GM18861 (cell line): ENCODE results near the gene STAT6.

Experiments used
- ATAC-seq: cut with Tn5 transposase; IDR thresholded peaks from one replicate; pipeline ENCODE4 v1.9.1; 2021; ENCODE audit not compliant: unreplicated experiment

The STAT6 gene, protein sequence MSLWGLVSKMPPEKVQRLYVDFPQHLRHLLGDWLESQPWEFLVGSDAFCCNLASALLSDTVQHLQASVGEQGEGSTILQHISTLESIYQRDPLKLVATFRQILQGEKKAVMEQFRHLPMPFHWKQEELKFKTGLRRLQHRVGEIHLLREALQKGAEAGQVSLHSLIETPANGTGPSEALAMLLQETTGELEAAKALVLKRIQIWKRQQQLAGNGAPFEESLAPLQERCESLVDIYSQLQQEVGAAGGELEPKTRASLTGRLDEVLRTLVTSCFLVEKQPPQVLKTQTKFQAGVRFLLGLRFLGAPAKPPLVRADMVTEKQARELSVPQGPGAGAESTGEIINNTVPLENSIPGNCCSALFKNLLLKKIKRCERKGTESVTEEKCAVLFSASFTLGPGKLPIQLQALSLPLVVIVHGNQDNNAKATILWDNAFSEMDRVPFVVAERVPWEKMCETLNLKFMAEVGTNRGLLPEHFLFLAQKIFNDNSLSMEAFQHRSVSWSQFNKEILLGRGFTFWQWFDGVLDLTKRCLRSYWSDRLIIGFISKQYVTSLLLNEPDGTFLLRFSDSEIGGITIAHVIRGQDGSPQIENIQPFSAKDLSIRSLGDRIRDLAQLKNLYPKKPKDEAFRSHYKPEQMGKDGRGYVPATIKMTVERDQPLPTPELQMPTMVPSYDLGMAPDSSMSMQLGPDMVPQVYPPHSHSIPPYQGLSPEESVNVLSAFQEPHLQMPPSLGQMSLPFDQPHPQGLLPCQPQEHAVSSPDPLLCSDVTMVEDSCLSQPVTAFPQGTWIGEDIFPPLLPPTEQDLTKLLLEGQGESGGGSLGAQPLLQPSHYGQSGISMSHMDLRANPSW

DNA sequence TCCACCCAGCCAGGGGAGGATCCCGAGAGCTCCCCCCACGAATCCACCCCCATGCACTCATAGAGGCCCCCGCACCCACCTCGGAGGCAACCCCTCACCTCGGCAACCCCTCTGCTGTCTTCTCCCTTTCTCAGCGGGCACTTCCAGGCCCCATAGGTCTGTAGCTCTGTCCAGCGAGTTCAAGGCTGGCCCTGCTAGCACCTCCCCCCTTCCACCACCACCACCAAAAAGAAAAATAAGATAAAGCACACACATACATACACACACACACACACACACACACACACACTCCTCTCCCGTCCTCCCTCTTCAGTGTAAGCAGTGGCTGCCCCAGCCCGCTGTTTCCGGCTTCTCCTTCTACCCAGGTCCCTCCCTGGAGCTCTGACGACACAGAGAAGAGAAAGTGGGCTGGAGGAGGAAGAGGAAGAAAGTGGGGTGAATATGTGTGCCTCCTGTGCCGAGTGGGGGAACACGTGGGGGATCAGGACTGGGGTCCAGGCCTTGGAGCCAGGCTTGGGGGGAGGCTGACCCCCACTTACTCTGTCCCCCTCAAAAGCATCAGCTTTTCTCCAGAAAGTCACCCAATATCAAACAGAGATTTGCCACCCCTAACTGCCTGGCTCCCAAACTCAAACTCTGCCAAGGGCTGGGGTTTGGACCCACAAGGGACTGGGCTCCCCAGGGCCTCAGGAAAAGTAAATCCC is at the start of gene STAT6:
STAT6 (minus strand) TSS at position 332 of the 704 bp plus-strand sequence. CDS start 3,084 bp downstream, outside the sequence.
- ATAC-seq, result peak; percentile 40

DNA sequence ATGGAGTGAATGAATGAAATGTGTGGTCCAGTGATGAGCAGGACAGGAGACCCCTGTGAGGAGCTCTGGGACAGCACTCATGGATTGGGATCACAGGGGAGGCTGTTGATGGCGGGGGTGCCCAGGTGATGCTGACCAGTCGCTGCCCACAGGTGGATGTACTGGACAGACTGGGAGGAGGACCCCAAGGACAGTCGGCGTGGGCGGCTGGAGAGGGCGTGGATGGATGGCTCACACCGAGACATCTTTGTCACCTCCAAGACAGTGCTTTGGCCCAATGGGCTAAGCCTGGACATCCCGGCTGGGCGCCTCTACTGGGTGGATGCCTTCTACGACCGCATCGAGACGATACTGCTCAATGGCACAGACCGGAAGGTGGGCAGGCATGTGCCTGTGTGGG is 49.6 kb upstream of the STAT6 start:
- no peak for ATAC-seq

DNA sequence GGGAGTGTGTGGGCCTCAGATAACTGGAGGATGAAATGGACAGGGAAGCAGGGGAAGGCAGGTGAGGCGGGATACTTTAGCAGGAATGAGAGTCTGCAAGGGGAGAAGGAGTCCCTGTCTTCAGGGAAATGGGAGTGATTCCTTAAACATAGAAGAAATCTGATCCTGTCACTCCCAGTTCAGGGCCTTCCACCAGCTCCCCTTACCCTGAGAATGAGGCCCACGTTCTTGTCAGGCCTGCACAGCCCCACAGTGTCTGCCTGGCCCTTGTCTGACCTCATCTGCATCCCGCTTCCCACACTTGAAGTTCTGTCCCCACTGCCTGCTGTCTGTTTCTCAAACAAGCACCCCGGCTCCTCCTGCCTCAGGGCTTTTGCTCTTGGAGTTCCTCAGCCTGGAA is 48.9 kb upstream of the STAT6 start:
- no peak for ATAC-seq

DNA sequence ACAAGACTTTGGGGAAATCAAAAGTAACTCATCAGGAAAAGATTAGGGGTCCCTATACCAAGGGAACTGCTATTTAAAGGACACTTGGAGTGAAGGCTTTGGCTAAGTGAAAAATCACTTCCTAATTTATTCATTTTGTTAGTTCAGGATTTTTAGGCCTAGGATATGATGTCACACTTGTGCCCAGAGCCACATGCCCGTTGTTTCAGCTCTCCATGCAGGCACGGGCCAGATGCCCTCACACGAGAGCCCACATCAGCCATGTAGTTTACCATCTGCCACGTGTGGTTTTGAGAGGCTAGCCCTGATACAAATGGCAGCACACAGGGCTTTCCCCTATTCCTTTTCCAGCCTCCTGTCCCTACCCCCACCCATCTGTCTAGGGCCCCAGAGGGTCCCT is 48.1 kb upstream of the STAT6 start:
- no peak for ATAC-seq

DNA sequence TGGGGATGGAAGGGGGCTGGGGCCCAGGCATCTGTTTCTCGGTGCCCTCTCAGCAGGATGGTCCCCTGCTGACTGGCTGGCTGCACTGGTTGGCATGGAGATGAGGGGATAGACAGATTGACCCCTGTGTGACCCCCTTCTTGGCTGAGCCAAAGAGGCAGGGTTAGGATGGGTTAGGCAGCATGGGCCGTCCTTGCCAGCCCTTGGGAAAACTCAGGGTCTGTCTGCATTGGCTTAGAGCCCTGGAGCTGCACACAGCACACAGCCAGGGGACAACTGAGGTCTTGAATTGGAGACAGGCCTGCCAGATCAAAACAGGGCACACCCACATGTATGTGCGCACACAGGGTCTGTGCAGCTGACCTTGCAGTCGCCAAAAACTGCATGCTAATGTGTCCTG is 47.5 kb upstream of the STAT6 start:
- ATAC-seq, result no peak

DNA sequence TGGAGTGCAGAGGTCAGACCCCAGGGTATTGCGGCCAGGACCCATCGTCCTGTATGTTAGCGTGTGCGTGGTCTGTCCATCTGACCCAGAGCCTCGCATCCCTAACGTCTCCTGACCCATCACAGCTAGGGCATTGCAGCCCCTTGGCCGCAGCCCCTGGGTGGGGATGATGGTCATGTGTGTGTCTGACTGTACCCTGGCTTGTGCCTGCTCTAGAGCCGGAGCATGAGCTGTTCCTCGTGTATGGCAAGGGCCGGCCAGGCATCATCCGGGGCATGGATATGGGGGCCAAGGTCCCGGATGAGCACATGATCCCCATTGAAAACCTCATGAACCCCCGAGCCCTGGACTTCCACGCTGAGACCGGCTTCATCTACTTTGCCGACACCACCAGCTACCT is 47.0 kb upstream of the STAT6 start:
- ATAC-seq, result no peak

DNA sequence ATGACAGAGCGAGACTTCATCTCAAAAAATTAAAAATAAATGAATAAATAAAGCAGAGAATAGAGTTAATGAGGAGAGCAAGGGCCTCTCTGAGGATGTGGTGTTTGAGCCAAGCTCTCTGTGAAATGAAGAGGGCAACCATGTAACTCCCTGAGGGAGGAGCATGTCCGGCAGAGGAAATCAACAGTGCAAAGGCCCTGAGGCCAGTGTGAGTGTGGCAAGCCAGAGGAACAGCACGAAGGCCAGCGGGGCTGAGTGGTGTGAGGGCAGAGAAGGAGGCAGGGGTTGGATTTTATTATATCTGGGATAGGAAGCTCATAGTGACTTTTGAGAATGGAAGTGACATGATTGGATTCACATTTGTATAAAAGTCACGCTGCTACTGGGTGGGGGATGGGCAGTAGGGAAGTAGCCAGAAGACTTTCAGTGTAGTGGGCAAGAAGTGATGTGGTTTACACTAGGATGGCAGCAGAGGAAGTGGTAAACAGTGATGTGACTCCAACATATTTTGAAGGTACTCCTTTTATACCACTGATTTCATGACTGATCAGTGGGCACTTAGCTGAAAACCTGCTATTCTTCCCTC is 46.5 kb upstream of the STAT6 start:
- ATAC-seq, result no peak

DNA sequence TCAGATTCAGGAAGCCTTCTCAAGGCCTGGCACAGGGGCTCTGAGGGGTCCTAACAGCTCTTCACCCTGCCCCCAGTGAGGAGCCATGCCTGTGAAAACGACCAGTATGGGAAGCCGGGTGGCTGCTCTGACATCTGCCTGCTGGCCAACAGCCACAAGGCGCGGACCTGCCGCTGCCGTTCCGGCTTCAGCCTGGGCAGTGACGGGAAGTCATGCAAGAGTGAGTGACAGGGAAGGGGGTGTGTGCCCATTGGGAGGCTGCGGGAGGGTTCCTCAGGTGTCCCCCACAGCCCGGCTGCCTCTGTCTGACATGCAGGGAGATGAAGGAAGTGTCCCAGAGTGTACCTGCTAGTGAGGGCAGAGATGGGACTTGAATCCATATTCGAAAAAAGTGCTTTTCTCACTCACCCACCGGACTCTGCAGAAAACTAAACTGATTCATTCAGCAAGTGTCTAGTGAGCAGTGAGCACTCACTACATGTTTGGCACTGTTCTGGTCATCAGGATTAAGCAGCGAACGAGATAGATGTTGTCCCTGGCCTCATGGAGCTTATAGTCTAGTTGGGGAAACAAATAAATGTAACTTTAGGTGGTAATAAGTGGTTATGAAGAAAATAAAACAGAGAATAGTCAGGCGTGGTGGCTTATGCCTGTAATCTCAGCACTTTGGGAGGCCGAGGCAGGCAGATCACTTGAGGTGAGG is 45.7 kb upstream of the STAT6 start:
- ATAC-seq, result no peak

DNA sequence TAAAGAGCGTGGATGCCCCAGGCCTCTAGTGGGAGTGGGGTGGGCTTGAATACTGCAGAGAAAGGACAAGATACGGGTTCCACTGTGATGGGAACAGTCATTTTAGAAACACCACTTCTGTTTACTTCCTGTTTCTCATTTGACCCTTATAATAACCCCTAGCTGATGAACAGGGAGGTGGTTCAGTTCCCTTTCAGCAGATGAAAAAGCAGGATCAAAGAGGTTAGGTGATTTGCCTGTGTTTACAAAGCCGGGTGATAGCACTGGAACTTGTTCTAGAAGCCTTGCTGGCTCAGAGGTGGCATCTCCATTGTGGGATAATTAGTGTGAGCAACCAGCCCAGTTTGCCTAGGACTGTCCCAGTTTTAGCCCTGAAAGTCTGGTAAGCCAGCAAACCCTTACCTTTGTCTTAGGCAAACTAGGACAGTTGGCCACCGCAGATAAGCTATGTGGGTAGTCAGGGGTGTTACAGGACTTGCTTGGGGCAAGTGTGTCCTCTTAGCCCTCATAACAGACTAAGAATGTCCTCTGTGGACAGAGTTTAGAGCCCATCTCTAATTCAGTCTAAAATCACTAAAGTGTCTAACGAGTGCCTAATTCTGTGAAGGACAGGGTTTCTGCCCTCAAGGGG is 43.8 kb upstream of the STAT6 start:
- no peak for ATAC-seq

DNA sequence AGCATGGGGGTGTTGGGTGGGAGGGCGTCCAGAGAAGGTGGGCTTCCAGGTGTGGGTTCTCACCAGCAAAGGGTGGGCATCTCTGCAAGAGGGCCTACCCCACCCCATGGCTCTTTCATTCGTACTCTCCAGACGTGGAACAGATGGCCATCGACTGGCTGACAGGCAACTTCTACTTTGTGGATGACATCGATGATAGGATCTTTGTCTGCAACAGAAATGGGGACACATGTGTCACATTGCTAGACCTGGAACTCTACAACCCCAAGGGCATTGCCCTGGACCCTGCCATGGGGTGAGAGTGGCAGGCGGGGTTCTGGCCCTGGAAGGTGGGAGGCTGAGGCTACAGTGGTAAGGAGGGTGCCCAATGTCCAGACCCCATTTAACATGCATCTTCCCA is 42.9 kb upstream of the STAT6 start:
- no peak for ATAC-seq

DNA sequence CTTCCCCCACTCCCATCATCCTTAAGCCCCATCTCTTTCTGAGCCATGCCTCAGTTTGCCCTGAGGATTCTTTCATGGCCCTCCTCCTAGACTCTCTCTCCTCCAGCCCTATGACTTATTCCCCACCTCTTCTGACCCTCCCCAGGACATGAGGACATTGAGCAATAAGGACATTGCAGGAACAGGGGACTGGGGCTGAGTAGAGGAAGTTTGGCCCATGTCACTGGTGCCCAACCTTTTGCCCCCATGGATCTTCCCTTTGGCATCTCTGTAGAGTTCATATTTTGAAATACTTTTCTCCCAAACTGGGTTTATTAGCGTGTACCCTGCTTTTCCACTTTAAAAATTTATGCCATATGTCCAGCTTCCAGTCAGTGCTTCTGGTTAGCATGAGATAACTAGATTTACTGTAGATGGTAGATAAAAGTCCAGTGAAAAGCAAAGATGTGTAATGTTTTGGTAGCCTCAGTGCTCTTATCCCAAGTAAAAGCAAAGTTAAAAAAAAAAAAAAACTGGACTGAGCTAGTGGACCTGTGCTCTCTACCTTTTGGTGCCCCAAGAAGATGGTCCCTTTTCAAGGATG is 42.3 kb upstream of the STAT6 start:
- no peak for ATAC-seq

DNA sequence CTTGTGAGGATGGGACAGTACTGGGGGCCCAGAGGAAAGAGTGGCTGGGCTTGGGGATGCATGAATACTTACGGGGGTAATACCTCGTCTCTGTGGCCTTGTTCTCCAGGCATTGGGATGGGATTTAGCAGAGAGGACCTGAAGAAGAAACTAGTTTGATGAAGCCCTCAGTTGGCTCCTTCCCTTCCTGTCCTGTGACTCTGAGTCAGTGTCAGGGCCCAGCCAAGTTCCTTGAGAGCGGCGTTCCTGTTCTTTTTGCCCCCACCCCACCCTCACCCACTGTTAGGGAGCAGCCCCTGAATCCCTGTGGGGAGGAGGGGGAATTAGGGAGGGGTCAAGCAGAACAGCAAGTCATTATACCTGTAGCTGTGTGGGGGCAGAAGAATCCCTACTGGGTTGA is 41.5 kb upstream of the STAT6 start:
- ATAC-seq, result no peak

DNA sequence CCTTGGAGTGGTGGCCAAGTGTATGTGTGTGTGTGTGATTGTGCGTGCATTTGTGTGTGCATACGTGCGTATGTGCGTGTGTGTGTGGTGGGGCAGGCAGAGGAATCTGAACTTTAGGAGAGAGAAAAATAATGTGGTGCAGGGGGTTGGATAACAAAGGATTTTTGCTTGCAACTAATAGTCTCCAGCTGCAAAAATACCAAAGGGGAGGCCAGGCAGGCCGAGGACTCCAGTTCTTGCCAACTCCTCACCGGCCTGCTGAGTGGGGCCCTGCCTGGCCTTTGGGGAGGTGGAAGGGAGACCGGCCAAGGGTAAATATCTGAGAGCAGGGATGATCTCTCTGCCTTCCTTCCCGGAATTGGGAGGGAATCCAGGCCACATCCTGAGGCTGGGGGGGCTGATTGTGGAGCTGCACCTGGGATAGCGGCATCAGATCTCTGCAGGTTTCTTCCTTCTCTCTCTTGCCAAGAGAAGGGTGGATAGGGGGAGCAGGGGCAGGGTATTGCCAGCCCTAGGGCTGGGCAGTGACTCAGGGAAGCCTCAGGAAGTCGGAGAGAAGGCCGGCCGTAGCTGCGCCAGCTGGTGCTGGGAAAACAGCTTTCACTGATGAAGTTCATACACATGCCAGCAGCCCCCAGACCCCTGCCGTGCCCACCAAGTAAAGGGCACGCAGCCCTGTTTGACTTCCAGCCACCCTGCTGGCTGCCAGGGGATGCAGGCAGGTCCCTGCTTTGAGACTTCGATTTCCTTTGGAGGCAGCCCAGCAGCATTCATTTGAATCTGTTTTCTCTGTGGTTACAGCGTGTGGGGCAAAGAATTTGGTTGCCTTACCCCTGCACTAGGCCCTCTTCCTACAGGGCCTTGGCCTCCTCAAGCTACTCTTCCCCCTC is 40.8 kb upstream of the STAT6 start:
- no peak for ATAC-seq

DNA sequence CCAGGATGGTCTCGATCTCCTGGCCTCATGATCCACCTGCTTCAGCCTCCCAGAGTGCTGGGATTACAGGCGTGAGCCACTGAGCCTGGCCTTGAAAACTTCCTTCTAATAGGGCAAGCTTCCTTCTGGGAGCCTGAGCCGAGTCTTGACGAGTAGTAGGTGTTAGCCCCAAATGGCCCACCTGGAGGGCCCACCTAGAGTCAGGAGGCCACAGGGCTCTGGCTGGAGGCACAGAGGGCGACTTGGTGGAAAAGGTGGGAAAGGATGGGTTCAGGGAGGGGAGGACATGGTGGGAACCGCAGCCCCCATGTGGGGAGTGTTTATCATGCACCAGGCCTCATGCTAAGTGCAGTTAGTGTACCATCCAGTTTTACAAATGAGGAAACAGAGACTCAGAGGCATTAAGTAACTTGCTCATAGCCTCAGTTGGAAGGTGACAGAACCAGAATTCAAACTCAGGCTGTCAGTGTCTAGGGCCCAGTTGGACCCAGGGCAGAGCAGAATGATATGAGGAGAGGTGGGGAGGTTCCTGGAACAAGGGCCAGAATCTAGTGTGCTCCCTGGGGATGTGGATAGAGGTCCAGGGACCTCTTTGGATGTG is 39.3 kb upstream of the STAT6 start:
- ATAC-seq, result no peak

DNA sequence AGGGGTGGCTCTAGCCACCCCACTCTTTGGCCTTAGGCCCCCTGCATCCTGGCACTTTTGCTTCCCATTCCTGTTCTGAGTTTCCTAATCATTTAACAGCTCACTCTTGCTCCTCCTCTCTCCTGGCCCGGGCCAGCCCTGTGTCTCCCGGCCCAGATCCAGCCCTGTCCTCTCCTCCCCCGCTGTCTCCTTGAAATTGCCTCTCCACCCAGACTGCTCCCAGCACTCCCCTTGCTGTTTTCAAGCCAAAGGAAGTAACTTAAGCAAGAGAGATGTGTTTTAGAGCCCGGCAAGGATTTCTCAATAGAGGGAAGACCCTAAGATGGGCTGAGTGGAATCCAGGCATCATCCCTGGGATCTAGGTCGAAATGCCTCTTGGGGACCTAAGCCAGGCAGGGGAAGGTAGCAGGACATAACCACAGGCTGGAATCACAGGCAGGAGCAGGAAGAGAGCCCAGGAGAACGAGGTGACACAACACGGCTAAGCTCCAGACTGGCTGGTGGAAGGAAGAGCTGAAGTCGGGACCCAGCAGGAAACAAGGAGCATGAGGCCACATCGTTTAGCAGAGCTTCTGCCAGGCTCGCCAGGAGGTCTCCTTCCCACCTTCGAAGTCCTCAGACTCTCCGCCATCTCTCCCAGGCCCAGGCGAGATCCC is 38.2 kb upstream of the STAT6 start:
- ATAC-seq, result no peak

DNA sequence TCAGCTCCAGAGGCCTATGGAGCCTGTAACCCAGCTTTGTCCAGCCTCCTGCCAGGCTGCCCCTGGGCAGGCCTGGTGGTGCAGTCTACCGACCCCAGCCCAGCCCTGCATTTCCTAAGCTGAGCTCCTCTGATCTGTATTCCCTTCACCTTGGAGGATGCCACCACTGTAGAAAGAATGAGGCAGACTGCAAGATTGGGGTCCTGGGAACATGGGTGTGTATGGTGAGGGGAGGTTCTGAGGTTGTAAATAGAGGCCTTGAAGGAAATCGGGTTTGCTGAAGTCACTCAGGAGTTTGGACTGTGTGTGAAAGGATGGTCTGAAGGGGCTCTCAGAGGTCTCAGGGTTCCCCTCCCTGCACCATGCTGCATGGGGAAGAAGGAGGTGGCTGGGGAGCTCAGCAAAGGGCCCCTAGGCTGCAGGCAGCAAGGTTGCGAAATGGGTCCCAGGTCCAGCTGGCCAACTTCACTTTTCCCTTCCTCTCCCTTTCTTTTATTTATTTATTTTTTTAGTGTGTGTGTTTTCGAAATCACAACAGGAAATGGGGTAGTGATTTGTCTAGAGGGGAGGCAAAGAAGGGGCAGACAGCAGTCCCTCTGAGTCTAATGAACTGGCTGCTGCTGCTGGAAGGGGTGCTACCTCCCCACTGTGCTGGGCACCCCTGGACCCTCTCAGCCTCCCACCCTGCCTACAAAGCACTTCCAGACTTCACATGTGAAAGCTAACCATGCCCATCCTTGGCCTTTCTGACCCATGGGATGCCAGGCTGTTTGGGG is 37.5 kb upstream of the STAT6 start:
- ATAC-seq, result no peak
